Brain microvascular endothelial cell (primary cell): ENCODE measurements around the gene FEM1C.

Source experiments
- DNase-seq: peaks from one replicate; pipeline ENCODE4 v3.0.0-alpha.2; 2020
- H3K27ac ChIP-seq: fragments of 250-450 bp; sonication (Bioruptor Pico); 2 replicates; pipeline ENCODE4 v1.5.1; 2020; ENCODE audit warnings: mild to moderate bottlenecking, moderate library complexity
- H3K27me3 ChIP-seq: fragments of 250-450 bp; sonication (Bioruptor Pico); replicated peaks from 2 replicates; pipeline ENCODE4 v1.5.1; 2020; ENCODE audit warnings: mild to moderate bottlenecking
- H3K36me3 ChIP-seq: fragments of 250-450 bp; sonication (Bioruptor Pico); replicated peaks from 2 replicates; pipeline ENCODE4 v1.5.1; 2020; ENCODE audit warnings: mild to moderate bottlenecking
- H3K4me3 ChIP-seq: 2 replicates; pipeline ENCODE4 v1.5.1; 2011; ENCODE audit warnings: low read depth, mild to moderate bottlenecking, control low read depth, low read length, moderate library complexity
- CTCF ChIP-seq: IDR thresholded peaks from 2 replicates; pipeline ENCODE4 v1.5.1; 2011; ENCODE audit warnings: low read depth, mild to moderate bottlenecking, moderate library complexity, low read length, control low read depth, inconsistent platforms; ENCODE audit errors: missing control alignments
- in situ Hi-C: cut with HindIII; loops from 2 replicates; pipeline ENCODE4 v1.10.0; 2017; ENCODE audit warnings: low sequenced_read_pairs, low pct_ligation_motif_present

The FEM1C gene

GRCh38 chr5:115584501-115584900 lies 39.9 kb upstream of the FEM1C start:
- peaks cover 3% of the 10 kb centered on the region for H3K36me3 ChIP-seq
- no peak for DNase-seq
- in situ Hi-C loops: no loop called here

GRCh38 chr5:115583474-115583873 lies 38.9 kb upstream of the FEM1C start:
- in situ Hi-C loops: no loop called here
- Histone ChIP-seq H3K27ac (peak overlapping the region; percentile 82), H3K36me3 (peaks cover 3% of the 10 kb centered on the region), H3K4me3 (no peak overlapping the region), H3K27me3 (no peaks in the 10 kb centered on the region)
- peak; percentile 92 for DNase-seq
- TF ChIP-seq CTCF: no peak

More at GRCh38 chr5:115584501-115584900, 39.9 kb upstream of the FEM1C start:
- no peak for TF ChIP-seq CTCF
- H3K27me3 ChIP-seq: no peaks in the 10 kb centered on the region
- H3K27ac ChIP-seq: peak overlapping the region; percentile 82
- H3K4me3 ChIP-seq: no peak overlapping the region

GRCh38 chr5:115580941-115581340 lies 36.4 kb upstream of the FEM1C start:
- Histone ChIP-seq H3K36me3 (peaks cover 3% of the 10 kb centered on the region), H3K27me3 (no peaks in the 10 kb centered on the region), H3K27ac (no peak overlapping the region), H3K4me3 (no peak overlapping the region)
- TF ChIP-seq CTCF: no peak
- in situ Hi-C loops: no loop called here
- no peak for DNase-seq

- H3K4me3 ChIP-seq: no peak overlapping the region
- H3K27me3 ChIP-seq: no peaks in the 10 kb centered on the region
- H3K27ac ChIP-seq: peak overlapping the region; percentile 30
- in situ Hi-C loops: no loop called here
- no peak for TF ChIP-seq CTCF
- peak; percentile 64 for DNase-seq
- H3K36me3 ChIP-seq: peaks cover 3% of the 10 kb centered on the region
Measured at GRCh38 chr5:115579747-115580173, 35.2 kb upstream of the FEM1C start.

GRCh38 chr5:115579216-115579615 lies 34.6 kb upstream of the FEM1C start:
- H3K27ac ChIP-seq: peak overlapping the region; percentile 30
- DNase-seq: no peak
- peaks cover 3% of the 10 kb centered on the region for H3K36me3 ChIP-seq
- in situ Hi-C loops: no loop called here
- no peaks in the 10 kb centered on the region for H3K27me3 ChIP-seq
- TF ChIP-seq CTCF: no peak
- H3K4me3 ChIP-seq: no peak overlapping the region

- peaks cover 3% of the 10 kb centered on the region for H3K36me3 ChIP-seq
- DNase-seq: no peak
- H3K27me3 ChIP-seq: no peaks in the 10 kb centered on the region
- no peak for TF ChIP-seq CTCF
- no peak overlapping the region for H3K27ac ChIP-seq
- no peak overlapping the region for H3K4me3 ChIP-seq
- in situ Hi-C loops: no loop called here
Measured at GRCh38 chr5:115578657-115579056, 34.1 kb upstream of the FEM1C start.
